Stimulated activated CD8-positive, alpha-beta memory T cell treated with anti-CD3 and anti-CD28 coated beads, Interleukin-15, amount 100 ng/mL, for 1 hour (primary cell): ENCODE data around the gene BICRA.

ENCODE experiments used
- DNase-seq: peaks from one replicate; pipeline ENCODE4 v3.0.0-alpha.2; 2020; ENCODE audit warnings: low read depth

Gene BICRA

DNA sequence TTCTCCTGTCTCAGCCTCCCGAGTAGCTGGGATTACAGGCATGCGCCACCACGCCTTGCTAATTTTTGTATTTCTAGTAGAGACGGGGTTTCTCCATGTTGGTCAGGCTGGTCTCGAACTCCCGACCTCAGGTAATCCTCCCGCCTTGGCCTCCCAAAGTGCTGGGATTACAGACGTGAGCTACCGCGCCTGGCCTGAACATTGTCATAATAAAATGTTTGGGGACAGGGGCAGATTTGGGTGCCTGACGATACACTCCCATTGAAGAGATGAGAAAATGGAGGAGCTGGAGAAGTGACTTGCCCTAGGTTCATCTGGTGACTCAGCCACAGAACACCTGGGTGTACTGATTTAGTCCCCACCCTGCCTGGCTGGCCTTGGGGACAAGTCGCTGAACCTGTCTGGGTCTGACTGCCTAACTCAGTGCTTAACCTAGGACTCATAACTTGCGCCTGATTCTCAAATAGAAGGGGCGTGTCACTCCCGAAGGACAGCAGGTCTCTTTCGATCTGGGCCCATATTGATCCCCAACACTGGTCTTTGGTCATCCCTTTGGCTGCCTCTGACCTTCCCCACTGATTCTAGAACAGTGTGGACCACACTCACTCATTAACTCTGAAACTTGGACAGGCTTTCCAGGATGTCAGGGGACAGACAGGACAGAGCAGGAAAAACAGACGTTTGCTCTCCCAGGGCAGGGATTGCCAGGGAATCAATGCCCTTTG lies 7.6 kb upstream of the BICRA start:
- DNase-seq = no peak

DNA sequence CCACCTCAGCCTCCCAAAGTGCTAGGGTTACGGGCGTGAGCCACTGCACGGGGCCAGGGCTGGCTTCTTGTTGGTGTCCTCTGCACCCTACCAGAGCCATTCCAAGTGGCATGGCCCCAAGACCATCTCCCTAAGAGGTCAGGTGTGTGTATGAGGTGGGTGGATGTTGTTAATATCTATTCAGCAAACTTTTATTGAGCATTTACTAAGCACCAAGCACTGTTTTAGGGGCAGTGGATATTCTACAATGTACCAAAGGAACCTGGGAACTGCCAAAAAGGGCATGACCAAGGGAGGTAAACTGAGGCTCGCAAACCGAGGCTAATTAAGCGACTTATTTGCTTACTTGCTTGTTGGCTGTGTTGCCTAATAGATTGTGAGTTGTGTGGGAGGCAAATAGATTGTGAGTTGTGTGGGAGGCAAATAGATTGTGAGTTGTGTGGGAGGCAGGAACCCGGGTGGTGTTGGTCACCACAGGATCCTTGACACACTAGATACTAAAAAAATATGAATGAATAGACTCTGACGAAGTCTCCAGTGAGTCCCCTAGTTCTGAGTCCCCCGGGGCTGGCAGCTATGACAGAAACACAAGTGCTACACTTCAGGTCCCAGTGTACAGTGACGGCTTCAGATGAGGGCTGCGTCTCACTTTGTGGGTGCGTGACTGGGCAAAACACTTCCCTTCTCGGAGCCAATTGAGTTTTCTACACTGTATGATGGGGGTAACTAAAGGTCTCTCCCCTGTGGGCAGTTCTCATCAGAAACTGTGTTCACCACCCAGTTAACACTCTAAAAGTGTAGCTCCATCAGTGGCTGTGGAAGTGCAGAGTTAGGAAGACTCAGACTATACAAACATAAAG lies 5.0 kb upstream of the BICRA start:
- no peak for DNase-seq

DNA sequence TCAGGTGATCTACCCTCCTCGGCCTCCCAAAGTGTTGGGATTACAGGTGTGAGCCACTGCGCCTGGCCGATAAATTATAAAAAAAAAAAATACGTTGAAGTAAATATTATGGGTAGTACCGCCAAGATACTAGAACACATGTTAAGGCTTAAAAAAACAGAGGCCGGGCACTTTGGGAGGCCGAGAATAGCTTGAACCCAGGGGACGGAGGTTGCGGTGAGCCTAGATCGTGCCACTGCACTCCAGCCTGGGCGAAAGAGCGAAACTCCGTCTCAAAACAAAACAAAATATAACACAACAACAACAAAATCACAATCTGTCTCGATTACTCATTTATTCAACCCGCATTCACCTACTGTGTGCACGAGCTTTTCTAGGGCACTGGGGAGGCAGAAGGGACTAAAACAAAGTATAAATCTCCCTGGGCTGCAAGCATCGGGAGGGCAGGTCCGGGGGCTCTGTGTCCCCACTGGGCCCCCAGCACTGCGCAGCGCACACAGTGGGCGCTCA lies 1.3 kb upstream of the BICRA start:
- DNase-seq = no peak

DNA sequence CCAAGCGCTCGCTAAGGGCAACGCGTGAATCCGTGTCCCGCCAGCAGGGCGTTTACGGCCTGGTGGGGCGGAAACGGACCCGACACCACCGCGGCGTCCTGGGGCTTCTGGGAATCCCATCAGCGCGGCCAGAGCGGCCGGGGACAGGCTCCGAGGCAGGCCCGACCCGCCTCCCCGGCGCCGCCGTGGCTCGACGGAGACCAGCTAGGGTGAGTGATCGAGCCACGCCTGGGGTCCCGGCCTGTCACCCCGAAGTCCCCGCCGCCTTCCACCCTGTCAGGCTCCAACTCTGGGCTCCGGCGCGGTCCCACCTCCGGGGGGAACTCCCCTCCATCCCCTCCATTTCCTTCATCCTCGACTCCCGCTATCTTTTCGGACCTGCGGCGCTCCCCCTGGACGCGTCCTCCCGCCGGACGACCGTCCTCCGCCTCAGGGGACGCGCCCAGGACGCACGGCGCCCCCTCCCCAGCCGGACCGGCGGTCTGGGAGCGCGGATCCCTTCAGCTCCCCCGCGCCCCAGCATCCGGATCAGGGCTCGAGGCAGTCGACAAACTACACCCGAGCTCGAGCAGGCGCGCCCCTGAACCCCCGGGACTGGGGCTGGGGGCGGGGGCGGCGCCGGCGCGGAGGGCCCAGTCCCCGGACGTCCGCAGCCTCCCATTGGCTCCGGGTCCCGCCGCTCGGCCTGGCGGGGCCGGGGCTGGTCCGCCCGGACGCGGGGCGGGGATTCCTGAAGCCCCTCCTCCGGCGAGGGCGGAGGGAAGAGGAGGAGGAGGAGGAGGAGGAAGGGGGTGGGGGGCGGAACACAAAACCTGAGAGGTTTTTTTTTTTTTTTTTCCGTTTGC lies 638 bp upstream of the BICRA start:
- DNase-seq = peak; percentile 94

DNA sequence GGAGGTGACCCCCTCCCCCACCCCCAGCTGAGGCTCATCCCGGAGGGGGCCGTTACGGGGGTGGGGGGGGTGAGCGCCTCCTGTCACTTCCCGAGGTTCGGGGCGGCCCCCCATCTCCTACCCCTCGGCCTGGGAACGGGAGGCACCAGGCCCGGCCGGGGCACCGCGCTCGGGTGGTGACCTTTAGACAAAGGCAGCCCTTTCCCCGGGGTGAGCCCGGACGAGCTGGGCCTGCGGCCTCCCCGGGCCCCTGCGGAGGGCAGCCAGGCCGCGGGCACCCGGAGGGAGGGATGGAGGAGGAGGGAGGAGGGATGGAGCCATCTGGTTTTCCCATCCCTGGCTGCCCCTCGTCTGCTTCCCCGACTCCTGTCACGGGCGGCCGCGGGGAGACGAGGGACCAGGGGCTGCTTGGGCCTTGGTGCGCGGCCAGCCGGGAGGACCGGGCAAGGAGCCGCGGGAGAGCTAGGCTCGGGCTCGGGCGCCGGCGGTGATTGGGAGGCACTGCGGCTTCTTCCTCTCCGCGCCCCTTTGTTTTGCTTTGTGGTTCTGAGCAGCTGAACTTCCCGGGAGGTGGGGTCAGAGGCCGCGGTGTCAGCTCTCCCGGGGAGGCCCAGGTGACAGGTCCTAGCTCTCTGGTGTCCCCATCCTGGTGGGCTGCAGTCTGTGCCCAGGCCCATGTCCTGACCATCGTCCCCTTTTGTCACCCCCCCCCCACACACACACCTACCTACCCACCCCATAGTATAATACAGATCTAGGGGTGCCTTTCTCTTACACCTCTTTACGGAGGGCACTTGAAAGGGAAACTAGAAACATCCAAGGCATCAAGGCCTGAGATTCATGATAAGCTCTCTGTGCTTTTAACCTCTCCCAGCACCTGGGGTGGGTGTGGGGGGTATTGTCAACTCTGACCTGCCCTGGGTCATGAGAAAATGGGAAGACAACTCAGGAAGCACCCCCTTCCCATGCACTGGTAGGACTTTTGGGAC lies 1.3 kb downstream of the BICRA start:
- DNase-seq = no peak

DNA sequence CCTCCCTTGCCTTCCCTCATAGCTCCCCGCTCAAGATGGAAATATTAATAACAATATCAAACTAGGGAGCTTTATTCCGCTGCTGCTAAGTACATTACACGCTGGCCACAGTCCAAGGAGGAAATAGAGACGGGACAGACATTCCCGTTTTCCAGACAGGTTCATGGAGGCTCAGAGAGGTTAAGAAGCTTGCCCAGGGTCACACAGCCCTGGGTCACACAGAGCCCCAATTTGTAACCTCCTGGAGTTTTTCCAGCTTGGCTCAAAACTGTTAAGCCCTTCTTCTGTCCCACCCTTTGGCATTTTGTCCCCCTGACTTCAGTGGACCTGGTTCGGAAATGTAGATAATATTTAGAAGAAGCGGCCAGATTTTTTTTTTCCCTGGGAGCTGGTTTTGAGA lies 2.0 kb downstream of the BICRA start:
- no peak for DNase-seq

GRCh38 chr19:47613165-47614020 lies 4.5 kb downstream of the BICRA start:
- DNase-seq = no peak

GRCh38 chr19:47614021-47614295 lies 5.0 kb downstream of the BICRA start:
- DNase-seq = no peak

DNA sequence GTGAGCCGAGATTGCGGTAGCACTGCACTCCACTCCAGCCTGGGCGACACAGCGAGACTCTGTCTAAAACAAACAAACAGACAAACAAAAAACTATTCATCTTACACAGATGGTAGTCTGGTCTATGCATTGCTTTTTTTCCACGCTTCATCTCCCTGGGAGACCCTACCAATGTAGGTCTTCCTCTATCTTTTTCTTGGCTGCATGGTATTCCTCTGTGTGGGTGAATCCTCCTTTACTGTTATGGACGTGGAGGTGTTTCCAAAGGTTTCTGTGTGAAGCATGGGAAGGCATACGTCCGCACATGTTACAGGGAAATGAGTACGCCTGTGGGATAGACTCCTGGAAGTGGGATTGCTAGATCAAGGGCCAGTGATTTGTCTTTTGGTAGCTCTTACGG lies 5.6 kb downstream of the BICRA start:
- DNase-seq = no peak

DNA sequence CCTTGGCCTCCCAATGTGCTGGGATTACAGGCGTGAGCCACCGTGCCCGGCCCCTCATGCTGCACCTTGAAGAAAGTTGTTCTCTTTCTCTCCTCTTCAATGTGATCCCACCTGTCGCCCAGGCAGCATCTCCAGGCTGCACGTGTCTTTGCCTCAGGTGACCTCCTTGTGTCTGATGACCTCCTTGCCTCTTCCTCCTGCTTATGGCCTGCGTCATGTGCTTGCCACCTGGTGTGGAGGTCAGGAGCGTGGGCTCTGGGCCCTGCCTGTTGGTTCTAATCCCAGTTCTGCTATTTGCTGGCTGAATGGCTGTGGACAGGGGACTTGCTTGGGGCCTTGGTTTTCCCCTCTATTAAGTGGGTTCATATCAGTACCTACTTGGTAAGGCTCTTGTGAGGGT lies 6.3 kb downstream of the BICRA start:
- DNase-seq = no peak

GRCh38 chr19:47615714-47616113 lies 6.8 kb downstream of the BICRA start:
- DNase-seq = no peak

DNA sequence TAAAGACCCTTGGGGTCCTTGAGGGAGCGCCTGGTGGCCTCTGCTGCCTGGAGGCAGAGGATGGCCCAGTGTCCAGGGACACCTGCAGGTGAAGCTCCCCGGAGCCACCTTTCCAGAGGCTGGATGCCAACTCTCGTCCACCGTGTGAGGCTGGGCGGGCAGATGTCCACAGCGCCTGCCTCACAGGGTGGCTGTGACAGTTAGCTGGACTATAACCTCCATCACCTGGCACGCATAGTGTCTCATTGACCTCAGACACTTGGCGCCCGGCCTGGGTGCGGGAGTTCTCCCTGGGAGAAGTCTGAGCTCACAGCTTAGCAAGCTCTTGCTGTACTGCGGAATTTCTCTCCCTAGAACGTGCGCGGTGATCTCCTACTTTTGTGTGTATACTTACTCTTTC lies 9.8 kb downstream of the BICRA start:
- DNase-seq = no peak

DNA sequence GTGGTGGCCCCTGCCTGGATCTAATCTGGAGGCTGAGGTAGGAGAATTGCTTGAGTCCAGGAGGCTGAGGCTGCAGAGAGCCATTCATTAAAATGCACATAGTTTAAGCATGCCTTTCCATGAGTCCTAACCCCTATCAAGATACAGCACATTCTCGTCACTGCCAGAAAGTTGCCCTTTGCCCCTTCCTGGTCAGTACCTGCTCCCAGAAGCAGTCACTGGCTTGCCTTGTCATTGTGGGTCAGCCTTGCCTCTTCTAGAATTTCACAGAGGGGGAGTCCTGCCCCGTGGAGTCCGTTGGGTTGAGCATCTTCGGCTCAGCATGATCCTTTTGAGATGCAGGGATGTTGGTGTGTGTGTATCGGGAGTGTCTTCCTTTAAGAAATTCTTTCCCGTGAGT lies 10.8 kb downstream of the BICRA start:
- DNase-seq = no peak

DNA sequence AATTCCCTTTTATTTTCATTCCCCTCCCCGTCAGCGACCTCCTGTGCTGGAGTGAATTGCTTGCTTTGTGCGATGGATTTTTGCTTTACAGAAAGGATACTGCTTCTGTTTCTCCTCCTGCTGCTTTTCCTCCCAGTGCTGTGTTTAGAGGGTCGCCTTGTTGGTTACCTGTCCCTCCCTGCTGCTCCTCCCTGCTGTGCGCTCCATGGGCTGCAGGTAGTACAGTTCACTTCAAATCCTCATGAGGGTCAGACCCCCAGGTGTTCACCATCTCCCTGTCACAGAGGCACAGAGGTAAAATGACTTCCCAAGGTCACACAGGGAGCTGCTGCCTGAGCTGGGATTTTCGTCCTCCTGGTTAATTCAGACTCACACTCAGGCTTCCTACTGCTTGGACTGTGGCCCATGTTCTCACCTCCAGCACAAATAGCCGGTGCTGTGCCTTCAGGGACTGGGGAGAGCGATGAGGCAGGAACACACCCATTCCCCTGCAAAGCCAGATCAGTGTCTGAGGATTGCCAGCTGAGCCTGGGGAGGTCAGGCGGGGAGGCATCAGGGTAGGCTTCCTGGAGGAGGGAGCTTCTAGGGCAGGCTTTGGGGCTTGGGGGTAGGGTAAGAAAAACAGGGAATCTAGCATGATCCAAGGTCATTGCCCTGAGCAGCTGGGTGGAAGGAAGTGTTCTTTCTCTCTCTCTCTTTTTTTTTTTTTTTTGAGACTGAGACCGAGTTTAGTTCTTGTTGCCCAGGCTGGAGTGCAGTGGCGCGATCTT lies 14.4 kb downstream of the BICRA start:
- no peak for DNase-seq

GRCh38 chr19:47623921-47624391 lies 15.0 kb downstream of the BICRA start:
- DNase-seq = no peak

DNA sequence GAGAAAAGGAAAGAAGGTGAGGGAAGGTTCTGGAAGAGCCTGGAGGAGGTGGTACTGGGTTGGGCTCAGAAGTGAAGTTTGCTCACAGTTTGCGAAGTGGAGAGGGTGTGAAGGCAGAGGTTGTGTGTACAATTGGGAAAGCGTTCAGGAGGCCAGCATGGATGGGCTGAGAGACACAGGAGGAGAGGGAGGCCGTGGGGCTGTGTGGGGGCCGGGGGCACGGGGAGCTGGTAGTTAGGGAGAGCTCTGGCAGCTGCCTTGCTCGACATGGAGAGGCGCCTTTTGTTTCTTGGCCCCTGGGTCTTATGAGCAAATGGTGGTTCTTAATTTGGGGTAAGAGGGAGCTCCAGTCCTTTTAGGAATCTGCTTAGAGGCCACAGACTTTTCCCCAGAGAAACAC lies 16.7 kb downstream of the BICRA start:
- no peak for DNase-seq

DNA sequence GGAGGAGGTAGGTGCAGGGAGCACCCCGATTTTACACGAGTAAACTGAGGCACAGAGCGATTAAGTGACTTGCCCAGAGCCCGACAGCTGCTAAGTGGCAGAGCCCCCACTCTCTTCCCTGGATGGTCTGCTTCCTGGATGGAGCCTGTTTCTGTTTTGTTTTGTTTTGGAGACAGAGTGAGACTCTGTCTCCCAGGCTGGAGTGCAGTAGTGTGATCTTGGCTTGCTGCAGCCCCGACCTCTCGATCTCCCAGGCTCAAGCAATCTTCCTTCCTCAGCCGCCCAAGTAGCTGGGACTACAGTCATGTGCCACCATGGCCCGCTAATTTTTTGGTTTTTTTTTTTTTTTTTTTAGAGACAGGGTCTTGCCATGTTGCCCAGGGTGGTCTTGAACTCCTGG lies 17.3 kb downstream of the BICRA start:
- no peak for DNase-seq

- no peak for DNase-seq
Observed at GRCh38 chr19:47628078-47628771, 19.3 kb downstream of the BICRA start.

GRCh38 chr19:47630594-47630993 lies 21.7 kb downstream of the BICRA start:
- no peak for DNase-seq
